Measurements from ENCODE around the gene EIF4B.
"Not testable (repeated sequence)": the region's sequence is repeated elsewhere in the genome, so short reads cannot be mapped to it uniquely, and the experiment has no call there.

Gene EIF4B

GRCh38 chr12:53005986-53006809 lies at the start of gene EIF4B:
EIF4B (plus strand) TSS chr12:53006456; CDS start chr12:53006484, 28 bp downstream.
- DNase-seq = peak; percentile 98

DNA sequence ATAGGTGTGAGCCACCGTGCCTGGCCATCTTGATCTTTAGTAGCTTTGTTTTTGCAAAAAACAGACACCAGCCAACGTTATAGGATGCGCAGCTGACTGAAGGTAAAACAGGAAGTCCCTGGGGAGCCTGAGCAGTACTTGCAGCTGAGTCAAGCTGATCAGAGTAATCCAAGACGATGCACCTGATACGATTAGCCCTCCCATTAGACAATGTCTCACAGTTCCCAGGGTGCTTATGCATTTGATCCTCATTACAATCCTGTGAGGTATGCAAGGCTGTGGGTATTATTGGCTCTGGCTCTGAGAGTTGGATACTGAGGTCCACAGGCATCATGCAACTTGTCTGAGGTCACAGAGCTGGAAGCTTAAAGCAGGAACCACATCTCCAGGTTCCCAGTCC lies 49.3 kb upstream of the EIF4B start:
- no peak for DNase-seq

GRCh38 chr12:52964556-52965336 lies 41.5 kb upstream of the EIF4B start:
- DNase-seq = no peak

GRCh38 chr12:52965337-52965731 lies 40.9 kb upstream of the EIF4B start:
- no peak for DNase-seq

GRCh38 chr12:52969166-52969795 lies 37.0 kb upstream of the EIF4B start:
- no peak for DNase-seq

DNA sequence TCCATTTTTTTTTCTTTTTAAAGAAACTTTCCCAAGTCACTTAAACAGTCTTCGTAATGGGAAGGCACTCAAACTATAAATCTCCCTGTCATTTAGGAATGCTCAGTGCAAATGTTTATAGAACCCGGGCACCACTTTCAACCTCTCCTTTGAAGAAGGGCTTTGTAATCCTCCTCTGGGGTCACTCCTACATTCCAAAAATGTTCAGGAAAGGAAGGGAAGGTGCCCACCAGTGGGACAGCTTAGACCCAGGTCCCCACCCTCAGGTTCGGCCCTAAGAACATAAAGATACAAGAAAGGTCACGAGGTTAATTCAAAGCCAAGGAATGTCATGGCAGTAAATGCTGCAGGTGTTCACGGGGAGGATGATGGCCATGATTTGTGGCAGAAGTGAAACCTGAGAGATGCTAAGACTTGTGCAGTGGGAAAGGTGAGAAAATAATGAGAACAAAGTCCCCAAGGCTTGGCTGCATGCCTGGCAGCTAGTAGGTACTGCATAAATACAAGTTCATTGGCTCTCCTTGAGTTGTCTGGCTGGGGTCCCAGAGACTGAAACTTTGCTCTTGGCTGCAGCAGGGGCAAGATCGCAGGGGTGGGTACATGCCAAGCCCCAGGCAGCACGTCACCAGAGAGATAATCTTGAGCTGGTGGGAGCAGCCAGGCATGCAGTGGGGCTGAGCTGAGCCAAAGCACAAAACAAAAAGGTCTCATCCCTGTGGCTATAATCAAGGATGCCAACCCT lies 36.3 kb upstream of the EIF4B start:
- no peak for DNase-seq

- DNase-seq = no peak
Observed at GRCh38 chr12:52971679-52972329, 34.5 kb upstream of the EIF4B start.

- DNase-seq = no peak
Observed at GRCh38 chr12:52975204-52975603, 31.1 kb upstream of the EIF4B start.

- no peak for DNase-seq
Observed at GRCh38 chr12:52975820-52976573, 30.3 kb upstream of the EIF4B start.

DNA sequence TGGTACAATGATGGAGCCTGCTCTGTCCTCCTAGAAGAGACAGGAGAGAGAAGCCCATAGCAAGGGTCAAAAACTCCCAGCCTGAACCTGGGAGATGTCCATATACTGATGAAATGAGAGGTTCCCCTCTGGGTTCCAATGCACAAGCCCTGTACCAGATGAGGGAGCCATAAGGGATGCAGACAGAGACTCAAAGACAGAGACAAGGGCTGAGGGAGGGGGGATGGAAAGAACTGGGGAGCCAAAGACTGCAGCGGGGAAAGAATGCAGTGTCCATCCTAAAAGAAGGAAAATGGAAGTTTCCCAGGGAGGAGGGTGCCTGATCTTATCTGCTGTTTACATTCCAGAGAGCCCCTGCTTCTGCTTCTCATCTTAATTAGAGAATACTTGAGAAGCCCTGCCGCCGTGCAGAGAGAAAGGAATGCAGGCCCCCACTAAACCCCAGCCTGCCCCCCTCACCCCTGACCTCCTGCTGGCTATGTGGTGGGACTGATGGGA lies 29.6 kb upstream of the EIF4B start:
- DNase-seq = no peak

- DNase-seq = no peak
Observed at GRCh38 chr12:52977170-52977569, 29.1 kb upstream of the EIF4B start.

DNA sequence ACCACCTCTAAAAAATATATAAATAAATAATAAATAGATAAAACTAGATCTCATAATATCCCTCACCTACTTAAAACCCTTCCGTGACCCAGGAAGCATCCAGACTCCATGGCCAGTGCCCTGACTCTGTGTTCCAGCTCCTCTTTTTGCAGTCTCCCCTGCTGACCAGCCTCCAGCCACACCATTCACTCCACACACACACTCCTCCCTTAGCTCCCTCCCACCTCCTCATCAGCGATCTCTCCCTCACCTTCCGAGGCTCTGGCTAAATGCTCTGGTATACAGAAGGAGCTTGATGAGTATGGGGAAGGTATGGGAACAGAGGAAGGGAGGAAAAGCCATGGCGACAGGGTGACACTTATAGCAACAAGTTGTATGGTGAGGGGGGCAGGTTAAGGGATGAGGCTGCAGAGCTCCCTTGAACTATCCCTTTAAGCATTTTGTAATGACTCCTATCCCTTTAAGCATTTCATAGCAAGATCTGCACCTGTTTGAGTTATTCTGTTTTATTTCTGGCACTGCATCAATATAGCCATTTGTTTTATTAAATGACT lies 26.1 kb upstream of the EIF4B start:
- no peak for DNase-seq

GRCh38 chr12:52980650-52981423 lies 25.4 kb upstream of the EIF4B start:
- peak; percentile 89 for DNase-seq

- DNase-seq = no peak
Observed at GRCh38 chr12:52984136-52984535, 22.1 kb upstream of the EIF4B start.

- DNase-seq = no peak
Observed at GRCh38 chr12:52988898-52989297, 17.4 kb upstream of the EIF4B start.

- no peak for DNase-seq
Observed at GRCh38 chr12:52990206-52990605, 16.1 kb upstream of the EIF4B start.

DNA sequence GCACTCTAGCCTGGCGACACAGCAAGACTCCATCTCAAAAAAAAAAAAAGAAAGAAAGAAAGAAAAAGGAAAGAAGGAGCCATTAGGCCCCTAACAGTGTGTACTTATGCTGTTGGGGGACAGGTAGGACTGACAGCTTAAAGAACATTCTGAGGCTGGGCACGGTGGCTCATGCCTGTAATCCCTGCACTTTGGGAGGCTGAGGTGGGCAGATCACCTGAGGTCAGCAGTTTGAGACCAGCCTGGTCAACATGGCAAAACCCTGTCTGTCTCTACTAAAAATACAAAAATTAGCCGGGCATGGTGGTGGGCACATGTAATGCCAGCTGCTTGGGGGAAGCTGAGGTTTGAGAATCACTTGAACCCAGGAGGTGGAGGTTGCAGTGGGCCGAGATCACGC lies 14.0 kb upstream of the EIF4B start:
- not testable (repeated sequence) for DNase-seq

DNA sequence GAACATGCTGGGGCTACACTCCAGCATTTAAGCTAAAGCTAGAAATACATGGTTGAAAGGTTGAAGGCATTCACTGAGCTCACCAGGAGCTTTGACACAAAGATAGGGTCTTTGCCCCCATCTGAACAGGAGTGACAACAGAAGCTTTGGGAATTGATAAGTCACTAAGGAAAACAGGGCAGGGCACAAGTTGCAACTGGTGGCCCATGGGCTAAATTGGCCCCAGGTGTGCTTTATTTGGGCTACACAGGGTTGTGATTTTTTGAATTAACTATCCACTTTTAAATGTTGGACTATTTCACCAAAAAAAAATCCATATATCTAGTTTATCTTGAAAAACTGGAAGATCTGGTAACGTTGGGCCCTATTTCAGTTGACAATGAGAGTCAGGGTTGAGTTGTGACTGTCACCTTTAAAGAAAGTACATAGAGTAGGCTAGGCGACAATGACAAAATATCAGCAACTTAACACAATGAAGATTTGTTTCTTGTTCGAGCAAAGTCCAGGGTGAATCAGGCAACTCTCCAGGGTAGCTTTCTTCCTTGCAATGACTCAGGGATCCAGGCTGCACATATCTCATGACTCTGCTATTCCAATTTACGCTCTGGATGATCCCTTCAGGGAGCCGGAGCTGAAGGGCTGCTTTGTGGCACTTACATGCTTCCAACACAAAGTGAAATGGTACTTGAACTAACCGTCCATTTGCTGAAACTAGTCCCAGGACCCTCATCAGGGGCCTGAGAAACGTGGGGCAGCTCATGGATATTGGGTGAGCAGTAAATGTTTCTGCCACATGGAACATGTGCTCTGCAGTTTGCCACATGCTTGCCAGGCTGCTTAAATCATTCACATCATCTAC lies 13.3 kb upstream of the EIF4B start:
- DNase-seq = no peak

- DNase-seq = no peak
Observed at GRCh38 chr12:52993558-52993869, 12.7 kb upstream of the EIF4B start.

GRCh38 chr12:53004178-53004577 lies 2.1 kb upstream of the EIF4B start:
- no peak for DNase-seq
